Kidney (tissue), 14 donors: Measurements from ENCODE around the gene ZNF71. TPM values are rescaled to one million over a fixed set of nuclear protein-coding genes. Genes with fewer than 3 reads are reported as not detected.
A peak's percentile ranks its signal among the peaks of the same experiment; 100 is the strongest.

Experiments
- DNase-seq, 5 donors: peaks; one replicate each; pipeline ENCODE4 v3.0.0-alpha.2; 2013 to 2020
- FAIRE-seq: peaks from 2 replicates; lab custom pipeline; 2012; peaks lifted over from hg19 to GRCh38; lab: Jason Lieb, UNC
- H3K27ac ChIP-seq, 2 donors: one replicate each; pipeline ENCODE4 v1.7.0; 2013; ENCODE audit warnings: low read depth in 2 of 2, low read length in 2 of 2, inconsistent platforms in 1 of 2
- H3K27me3 ChIP-seq: one replicate; pipeline ENCODE4 v1.7.1; 2013; ENCODE audit warnings: low read length, inconsistent platforms; ENCODE audit not compliant: control insufficient read depth, insufficient read depth
- H3K36me3 ChIP-seq, 3 donors: one replicate each; pipeline versions ENCODE4 v1.7.0 to v1.7.1; 2013; ENCODE audit warnings: low read length in 3 of 3, control low read depth in 1 of 3, inconsistent platforms in 1 of 3; ENCODE audit not compliant: insufficient read depth in 3 of 3, control insufficient read depth in 2 of 3
- H3K4me1 ChIP-seq, 3 donors: one replicate each; pipeline versions ENCODE4 v1.7.0 to v1.7.1; 2013; ENCODE audit warnings: low read length in 3 of 3, inconsistent platforms in 1 of 3, low read depth in 1 of 3; ENCODE audit not compliant: control insufficient read depth in 2 of 3, insufficient read depth in 2 of 3
- H3K4me3 ChIP-seq, 3 donors: one replicate each; pipeline versions ENCODE4 v1.7.0 to v1.8.1; 2013; ENCODE audit warnings: low read length in 3 of 3, control low read depth in 1 of 3, inconsistent platforms in 1 of 3
- H3K9ac ChIP-seq, 3 donors: one replicate each; pipeline versions ENCODE4 v1.7.0 to v1.7.1; 2013; ENCODE audit warnings: low read length in 3 of 3, control low read depth in 1 of 3, inconsistent platforms in 1 of 3
- H3K9me3 ChIP-seq, 3 donors: one replicate each; pipeline versions ENCODE4 v1.7.0 to v1.7.1; 2013; ENCODE audit warnings: low read length in 3 of 3, control low read depth in 1 of 3, inconsistent platforms in 1 of 3; ENCODE audit not compliant: control insufficient read depth in 2 of 3, insufficient read depth in 1 of 3
- intact Hi-C: fragments of 100-400 bp; cut with DNase I; formaldehyde crosslinking; loops from one replicate; pipeline ENCODE4 v1.11.1; 2022
- polyA plus RNA-seq: library from polyadenylated mRNA; stranded (reverse); fragments of 350-450 nt; fragmentation: Illumina TruSeq; extraction: RNeasy Lipid Tissue Mini Kit (QIAGEN cat#74804); gene quantifications from one replicate; pipeline ENCODE4 v1.2.3, GENCODE V29; 2014; ENCODE audit warnings: low read depth, low replicate concordance; ENCODE audit not compliant: insufficient read depth
- total RNA-seq: library from RNA; stranded (reverse); fragmentation: NEBNext Ultra II Directional; extraction: Animal tissue kit (Norgen Biotek cat#: 25700); gene quantifications from one replicate; pipeline ENCODE4 v1.2.1, GENCODE V29; 2021
- TF ChIP-seq, protein P1 (sequence below): IDR thresholded peaks from 3 replicates; pipeline ENCODE4 v1.5.1; 2012; ENCODE audit warnings: mild to moderate bottlenecking, moderate library complexity, borderline replicate concordance; ENCODE audit not compliant: insufficient read depth; ENCODE audit errors: extremely low read depth
- donor health status: control.
- donor health status: control.
- donor health status: control.
- donor health status: control.
- donor health status: control.
- donor health status: DM: yes; HTN: yes; CAD: no.
- donor health status: Normal renal cell carcinoma (clear cell type).

The ZNF71 gene
- total and polyA plus RNA-seq, 2 donors from 2014 or later = 3.5 to 7.6 TPM

DNA sequence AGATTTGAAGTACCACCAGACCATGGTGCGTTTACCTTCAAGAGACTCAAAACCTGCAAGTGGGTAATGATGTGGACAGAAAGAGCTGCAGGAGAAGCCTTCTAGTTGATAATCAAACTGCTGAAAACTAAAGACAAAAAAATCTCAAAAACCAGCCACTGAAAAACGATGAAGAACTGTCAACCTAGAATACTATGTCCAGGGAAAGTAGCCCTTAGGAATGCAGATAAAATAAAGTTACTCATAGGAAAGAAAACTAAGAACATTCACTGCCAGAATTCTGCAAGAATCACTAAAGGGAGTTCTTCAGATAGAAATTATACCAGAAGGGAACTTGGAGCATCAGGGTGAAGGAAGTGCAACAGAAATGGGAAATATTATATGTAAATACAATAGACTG, 22.5 kb upstream of the ZNF71 start:
- H3K9me3 ChIP-seq = peaks cover 10 to 79% (median 45%) of the 10 kb centered on the region in 3 donors
- H3K9ac ChIP-seq = no peak overlapping the region
- DNase-seq (peak in 1 of 5 donors; percentile 5), FAIRE-seq (no peak)
- intact Hi-C loops = no loop called here
- TF ChIP-seq, protein P1, sequence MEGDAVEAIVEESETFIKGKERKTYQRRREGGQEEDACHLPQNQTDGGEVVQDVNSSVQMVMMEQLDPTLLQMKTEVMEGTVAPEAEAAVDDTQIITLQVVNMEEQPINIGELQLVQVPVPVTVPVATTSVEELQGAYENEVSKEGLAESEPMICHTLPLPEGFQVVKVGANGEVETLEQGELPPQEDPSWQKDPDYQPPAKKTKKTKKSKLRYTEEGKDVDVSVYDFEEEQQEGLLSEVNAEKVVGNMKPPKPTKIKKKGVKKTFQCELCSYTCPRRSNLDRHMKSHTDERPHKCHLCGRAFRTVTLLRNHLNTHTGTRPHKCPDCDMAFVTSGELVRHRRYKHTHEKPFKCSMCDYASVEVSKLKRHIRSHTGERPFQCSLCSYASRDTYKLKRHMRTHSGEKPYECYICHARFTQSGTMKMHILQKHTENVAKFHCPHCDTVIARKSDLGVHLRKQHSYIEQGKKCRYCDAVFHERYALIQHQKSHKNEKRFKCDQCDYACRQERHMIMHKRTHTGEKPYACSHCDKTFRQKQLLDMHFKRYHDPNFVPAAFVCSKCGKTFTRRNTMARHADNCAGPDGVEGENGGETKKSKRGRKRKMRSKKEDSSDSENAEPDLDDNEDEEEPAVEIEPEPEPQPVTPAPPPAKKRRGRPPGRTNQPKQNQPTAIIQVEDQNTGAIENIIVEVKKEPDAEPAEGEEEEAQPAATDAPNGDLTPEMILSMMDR = no peak
- H3K27me3 ChIP-seq = no peaks in the 10 kb centered on the region
- no peak overlapping the region for H3K4me3 ChIP-seq
- no peak overlapping the region for H3K27ac ChIP-seq
- H3K36me3 ChIP-seq = peaks cover 14 to 59% (median 43%) of the 10 kb centered on the region in 3 donors
- H3K4me1 ChIP-seq = peaks cover 0 to 6% (median 0%) of the 10 kb centered on the region in 3 donors

DNA sequence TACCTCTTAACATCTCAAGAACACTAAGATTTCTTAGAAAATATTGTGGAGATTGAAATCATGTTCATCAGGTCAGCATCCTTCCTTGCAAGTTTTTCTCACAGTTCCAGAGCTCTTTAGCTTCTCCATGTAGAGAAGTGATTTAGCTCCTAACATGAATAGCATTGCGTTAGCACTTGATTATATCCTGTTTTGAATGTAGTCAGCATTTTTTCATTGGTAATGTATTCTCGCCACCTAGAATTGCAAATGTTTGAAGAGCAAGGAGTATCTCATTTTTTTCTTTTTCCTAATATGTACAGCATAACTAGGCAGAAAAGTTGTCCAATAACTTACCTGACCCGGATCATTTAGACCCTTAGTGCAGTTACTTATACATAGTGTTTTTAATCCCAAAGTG, 21.2 kb upstream of the ZNF71 start:
- intact Hi-C loops = no loop called here
- H3K27me3 ChIP-seq = no peaks in the 10 kb centered on the region
- H3K4me3 ChIP-seq = peak overlapping the region in 2 of 3 donors; percentile 7 to 14
- H3K4me1 ChIP-seq = no peaks in the 10 kb centered on the region
- TF ChIP-seq, protein P1 = no peak
- H3K27ac ChIP-seq = no peak overlapping the region
- FAIRE-seq (no peak), DNase-seq (no peak)
- peaks cover 20 to 83% (median 58%) of the 10 kb centered on the region in 3 donors for H3K9me3 ChIP-seq
- H3K9ac ChIP-seq = no peak overlapping the region
- peaks cover 14 to 59% (median 43%) of the 10 kb centered on the region in 3 donors for H3K36me3 ChIP-seq

DNA sequence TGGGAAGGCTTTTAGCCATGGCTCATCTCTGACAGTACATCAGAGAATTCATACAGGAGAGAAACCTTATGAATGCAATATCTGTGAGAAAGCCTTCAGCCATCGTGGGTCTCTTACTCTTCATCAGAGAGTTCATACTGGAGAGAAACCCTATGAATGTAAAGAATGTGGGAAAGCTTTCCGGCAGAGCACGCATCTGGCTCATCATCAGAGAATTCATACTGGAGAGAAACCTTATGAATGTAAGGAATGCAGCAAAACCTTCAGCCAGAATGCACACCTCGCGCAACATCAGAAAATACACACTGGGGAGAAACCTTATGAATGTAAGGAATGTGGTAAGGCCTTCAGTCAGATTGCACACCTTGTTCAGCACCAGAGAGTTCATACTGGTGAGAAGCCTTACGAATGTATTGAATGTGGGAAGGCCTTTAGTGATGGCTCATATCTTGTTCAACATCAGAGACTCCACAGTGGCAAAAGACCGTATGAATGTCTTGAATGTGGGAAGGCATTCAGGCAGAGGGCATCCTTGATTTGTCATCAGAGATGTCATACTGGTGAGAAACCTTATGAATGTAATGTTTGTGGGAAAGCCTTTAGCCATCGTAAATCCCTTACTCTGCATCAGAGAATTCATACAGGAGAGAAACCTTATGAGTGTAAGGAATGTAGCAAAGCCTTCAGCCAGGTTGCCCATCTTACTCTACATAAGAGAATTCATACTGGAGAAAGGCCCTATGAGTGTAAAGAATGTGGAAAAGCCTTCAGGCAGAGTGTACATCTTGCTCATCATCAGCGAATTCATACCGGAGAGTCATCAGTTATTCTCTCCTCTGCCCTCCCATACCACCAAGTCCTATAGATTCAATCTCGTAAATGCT, 17.1 kb upstream of the ZNF71 start:
- Histone ChIP-seq H3K9me3 (peaks cover 23 to 95% (median 73%) of the 10 kb centered on the region in 3 donors), H3K27me3 (no peaks in the 10 kb centered on the region), H3K4me1 (no peaks in the 10 kb centered on the region), H3K4me3 (peak overlapping the region in 2 of 3 donors; percentile 9 to 44), H3K9ac (no peak overlapping the region), H3K27ac (no peak overlapping the region), H3K36me3 (peaks cover 8 to 42% (median 25%) of the 10 kb centered on the region in 3 donors)
- FAIRE-seq (no peak), DNase-seq (no peak)
- TF ChIP-seq, protein P1 = no peak
- intact Hi-C loops = no loop called here
